ENCODE results near the gene ANGPTL4. TPM values are rescaled to one million over a fixed set of nuclear protein-coding genes. Genes with fewer than 3 reads are reported as not detected.

The ANGPTL4 gene
- total RNA-seq, 1 experiment from 2014 or later: 32.8 TPM

GRCh38 chr19:8392017-8392591, 28.1 kb downstream of the ANGPTL4 start:
- peaks cover 22% of the 10 kb centered on the region for H3K36me3 Mint-ChIP-seq (ENCODE audit: insufficient read depth, unreplicated experiment)
- H3K9me3 Mint-ChIP-seq (ENCODE audit: unreplicated experiment): no peaks in the 10 kb centered on the region
- no peak for DNase-seq (ENCODE audit: unreplicated experiment)
- ChIA-PET CTCF (interaction anchor here (0.6 to 7.0 kb wide), 5 partner anchors 14 to 1517 kb away, joined by 3 to 72 read pairs (median 5); partner anchors contain the start of gene MARCHF2), POLR2A (interaction anchor here (0.6 to 1.3 kb wide), 3 partner anchors 28 to 1043 kb away, joined by 3 read pairs; partner anchors contain the start of genes ANGPTL4 and ZNF266)
- H3K4me1 Mint-ChIP-seq (ENCODE audit: insufficient read depth, unreplicated experiment): peaks cover 25% of the 10 kb centered on the region
- no peak for TF ChIP-seq CTCF (IDR thresholded peaks at IDR 0.05; ENCODE audit: unreplicated experiment)
- no peaks in the 10 kb centered on the region for H3K27me3 Mint-ChIP-seq (ENCODE audit: insufficient read depth, unreplicated experiment)
- intact Hi-C loops (cut with micrococcal nuclease): no loop called here
- no peak overlapping the region for H3K4me3 Mint-ChIP-seq (ENCODE audit: unreplicated experiment)
- BruUV-seq (replicated peaks): no TSS peak
- H3K27ac Mint-ChIP-seq (ENCODE audit: low read depth, unreplicated experiment): no peak overlapping the region

- no TSS peak for BruUV-seq (replicated peaks)
- intact Hi-C loops (cut with micrococcal nuclease): no loop called here
- ChIA-PET CTCF (interaction anchor here (0.6 to 7.0 kb wide), 6 partner anchors 34 to 1434 kb away, joined by 3 to 72 read pairs (median 3); partner anchors contain the start of gene UBL5), POLR2A (interaction anchor here (0.9 to 1.9 kb wide), 2 partner anchors 38 to 51 kb away, joined by 3 to 6 read pairs; no protein-coding TSS in a partner anchor)
- H3K4me3 Mint-ChIP-seq (ENCODE audit: unreplicated experiment): no peak overlapping the region
- DNase-seq (ENCODE audit: unreplicated experiment): no peak
- peaks cover 22% of the 10 kb centered on the region for H3K36me3 Mint-ChIP-seq (ENCODE audit: insufficient read depth, unreplicated experiment)
- no peaks in the 10 kb centered on the region for H3K9me3 Mint-ChIP-seq (ENCODE audit: unreplicated experiment)
- no peak for TF ChIP-seq CTCF (IDR thresholded peaks at IDR 0.05; ENCODE audit: unreplicated experiment)
- H3K27me3 Mint-ChIP-seq (ENCODE audit: insufficient read depth, unreplicated experiment): no peaks in the 10 kb centered on the region
- H3K27ac Mint-ChIP-seq (ENCODE audit: low read depth, unreplicated experiment): peak overlapping the region; percentile 83
- peaks cover 30% of the 10 kb centered on the region for H3K4me1 Mint-ChIP-seq (ENCODE audit: insufficient read depth, unreplicated experiment)
Measured at GRCh38 chr19:8393192-8393870, 29.4 kb downstream of the ANGPTL4 start.

- BruUV-seq (replicated peaks): no TSS peak
- intact Hi-C loops (cut with micrococcal nuclease): no loop called here
- Mint-ChIP-seq H3K36me3 (ENCODE audit: insufficient read depth, unreplicated experiment) (peaks cover 22% of the 10 kb centered on the region), H3K27ac (ENCODE audit: low read depth, unreplicated experiment) (peak overlapping the region; percentile 83), H3K4me1 (ENCODE audit: insufficient read depth, unreplicated experiment) (peaks cover 30% of the 10 kb centered on the region), H3K4me3 (ENCODE audit: unreplicated experiment) (no peak overlapping the region), H3K9me3 (ENCODE audit: unreplicated experiment) (no peaks in the 10 kb centered on the region), H3K27me3 (ENCODE audit: insufficient read depth, unreplicated experiment) (no peaks in the 10 kb centered on the region)
- no peak for DNase-seq (ENCODE audit: unreplicated experiment)
- ChIA-PET CTCF (interaction anchor here (0.6 to 7.0 kb wide), 5 partner anchors 34 to 125 kb away, joined by 3 to 72 read pairs (median 3); no protein-coding TSS in a partner anchor), POLR2A (interaction anchor here (0.7 to 1.9 kb wide), 4 partner anchors 32 to 90 kb away, joined by 3 to 7 read pairs (median 4); no protein-coding TSS in a partner anchor)
- no peak for TF ChIP-seq CTCF (IDR thresholded peaks at IDR 0.05; ENCODE audit: unreplicated experiment)
Measured at GRCh38 chr19:8393871-8394250, 29.9 kb downstream of the ANGPTL4 start.

- Mint-ChIP-seq H3K4me1 (ENCODE audit: insufficient read depth, unreplicated experiment) (peaks cover 30% of the 10 kb centered on the region), H3K27ac (ENCODE audit: low read depth, unreplicated experiment) (peak overlapping the region; percentile 83), H3K9me3 (ENCODE audit: unreplicated experiment) (no peaks in the 10 kb centered on the region), H3K4me3 (ENCODE audit: unreplicated experiment) (no peak overlapping the region), H3K36me3 (ENCODE audit: insufficient read depth, unreplicated experiment) (peaks cover 13% of the 10 kb centered on the region), H3K27me3 (ENCODE audit: insufficient read depth, unreplicated experiment) (no peaks in the 10 kb centered on the region)
- POLR2A ChIA-PET: interaction anchor here (1.0 kb wide), 1 partner anchor 41 kb away, joined by 6 read pairs; no protein-coding TSS in a partner anchor
- intact Hi-C loops (cut with micrococcal nuclease): loop anchor here (1.0 kb wide), 1 partner anchor 40 kb away; no protein-coding TSS in a partner anchor
- BruUV-seq (replicated peaks): no TSS peak
- TF ChIP-seq CTCF (IDR thresholded peaks at IDR 0.05; ENCODE audit: unreplicated experiment): no peak
- DNase-seq (ENCODE audit: unreplicated experiment): no peak
- CTCF ChIA-PET: interaction anchor here (0.6 to 7.0 kb wide), 6 partner anchors 41 to 187 kb away, joined by 3 to 72 read pairs (median 4); no protein-coding TSS in a partner anchor
Measured at GRCh38 chr19:8395621-8396082, 31.7 kb downstream of the ANGPTL4 start.

Data from MCF 10A (cell line).